Keratinocyte (primary cell): ENCODE measurements around the gene ACTN1. TPM values are rescaled to one million over a fixed set of nuclear protein-coding genes. Genes with fewer than 3 reads are reported as not detected.

Experiments used
- DNase-seq: peaks from one replicate; pipeline ENCODE4 v3.0.0-alpha.2; 2011; ENCODE audit warnings: low read depth, missing footprints, low spot score
- FAIRE-seq: peaks from 2 replicates; lab custom pipeline; 2011; peaks lifted over from hg19 to GRCh38; lab: Jason Lieb, UNC
- H2AFZ ChIP-seq: 2 replicates; pipeline ENCODE4 v1.6.0; 2012; ENCODE audit warnings: low read length, control low read depth, inconsistent platforms; ENCODE audit not compliant: control insufficient read depth
- H3K27ac ChIP-seq: 2 replicates; pipeline ENCODE4 v1.5.1; 2011; ENCODE audit warnings: low read length; ENCODE audit not compliant: control insufficient read depth, insufficient read depth
- H3K27me3 ChIP-seq: 3 replicates; pipeline ENCODE4 v1.6.0; 2011; ENCODE audit warnings: low read length; ENCODE audit not compliant: control insufficient read depth, insufficient read depth; ENCODE audit errors: extremely low read depth
- H3K36me3 ChIP-seq, 2 experiments: 2 replicates in 1 of 2; 3 replicates in 1 of 2; pipeline ENCODE4 v1.5.1; 2011; ENCODE audit warnings: low read length in 2 of 2, mild to moderate bottlenecking in 1 of 2; ENCODE audit not compliant: control insufficient read depth in 2 of 2, insufficient read depth in 2 of 2; ENCODE audit errors: extremely low read depth in 1 of 2
- H3K4me1 ChIP-seq: 3 replicates; pipeline ENCODE4 v1.5.1; 2011; ENCODE audit warnings: low read length; ENCODE audit not compliant: control insufficient read depth, insufficient read depth; ENCODE audit errors: extremely low read depth
- H3K4me2 ChIP-seq: 3 replicates; pipeline ENCODE4 v1.6.0; 2011; ENCODE audit warnings: low read depth, low read length; ENCODE audit not compliant: control insufficient read depth, insufficient read depth; ENCODE audit errors: extremely low read depth
- H3K4me3 ChIP-seq, 3 experiments: fragments of 200-600 bp in 1 of 3; sonication (generic) in 1 of 3; 2 replicates in 2 of 3; 3 replicates in 1 of 3; pipeline ENCODE4 v1.5.1; 2011 to 2016; ENCODE audit warnings: low read length in 3 of 3, mild to moderate bottlenecking in 3 of 3, control low read depth in 2 of 3, inconsistent platforms in 1 of 3, low read depth in 1 of 3, mixed read lengths in 1 of 3, mixed run types in 1 of 3, moderate library complexity in 1 of 3; ENCODE audit not compliant: control insufficient read depth in 2 of 3, insufficient read depth in 2 of 3; ENCODE audit errors: extremely low read depth in 1 of 3
- H3K79me2 ChIP-seq: 2 replicates; pipeline ENCODE4 v1.6.0; 2012; ENCODE audit warnings: low read length; ENCODE audit not compliant: control insufficient read depth, insufficient read depth
- H3K9ac ChIP-seq: 3 replicates; pipeline ENCODE4 v1.6.0; 2011; ENCODE audit warnings: low read length; ENCODE audit not compliant: control insufficient read depth, insufficient read depth; ENCODE audit errors: extremely low read depth
- H3K9me1 ChIP-seq: 3 replicates; pipeline ENCODE4 v1.6.0; 2011; ENCODE audit warnings: low read length; ENCODE audit not compliant: control insufficient read depth, insufficient read depth; ENCODE audit errors: extremely low read depth
- H3K9me3 ChIP-seq: 2 replicates; pipeline ENCODE4 v1.5.1; 2012; ENCODE audit warnings: low read depth, low read length; ENCODE audit not compliant: control insufficient read depth
- H4K20me1 ChIP-seq: 3 replicates; pipeline ENCODE4 v1.6.0; 2011; ENCODE audit warnings: low read length; ENCODE audit not compliant: control insufficient read depth, insufficient read depth; ENCODE audit errors: extremely low read depth
- CTCF ChIP-seq, 3 experiments: IDR thresholded peaks in 1 of 3; conservative IDR thresholded peaks in 1 of 3; optimal IDR thresholded peaks in 1 of 3; 2 replicates in 2 of 3; 3 replicates in 1 of 3; pipeline versions ENCODE3 to v1.5.1; 2011; ENCODE audit warnings: low read length in 3 of 3, mild to moderate bottlenecking in 3 of 3, moderate library complexity in 2 of 3, control low read depth in 1 of 3, inconsistent platforms in 1 of 3; ENCODE audit not compliant: insufficient read depth in 2 of 3; ENCODE audit errors: extremely low read depth in 1 of 3
- EZH2 ChIP-seq: IDR thresholded peaks from one replicate; pipeline ENCODE4 v1.6.1; 2012; ENCODE audit warnings: inconsistent platforms, mild to moderate bottlenecking, low read length, moderate library complexity
- dilution Hi-C: fragments of 300-500 bp; cut with MboI; formaldehyde crosslinking; loops from one replicate; pipeline ENCODE4 v1.7.0; 2020; ENCODE audit warnings: low sequenced_read_pairs; ENCODE audit not compliant: extremely low pct_ligation_motif_present
- polyA plus RNA-seq, 5 experiments: library from polyadenylated mRNA; depleted of rRNA in 3 of 5; stranded (reverse) in 3 of 5; stranded (forward) in 1 of 5; unstranded in 1 of 5; fragments of >200 nt; gene quantifications; 1 replicate in 1 of 5; 2 replicates in 3 of 5; 3 replicates in 1 of 5; pipeline versions ENCODE4 v1.2.1 to v1.2.3, GENCODE V29; 2011 to 2012; ENCODE audit warnings: missing spikeins in 2 of 5, low read depth in 1 of 5, low replicate concordance in 1 of 5

The ACTN1 gene
- polyA plus RNA-seq, 1 donor (not counting 4 experiments of a cell fraction or from before 2014, with no cell fraction given) = 558 TPM

DNA sequence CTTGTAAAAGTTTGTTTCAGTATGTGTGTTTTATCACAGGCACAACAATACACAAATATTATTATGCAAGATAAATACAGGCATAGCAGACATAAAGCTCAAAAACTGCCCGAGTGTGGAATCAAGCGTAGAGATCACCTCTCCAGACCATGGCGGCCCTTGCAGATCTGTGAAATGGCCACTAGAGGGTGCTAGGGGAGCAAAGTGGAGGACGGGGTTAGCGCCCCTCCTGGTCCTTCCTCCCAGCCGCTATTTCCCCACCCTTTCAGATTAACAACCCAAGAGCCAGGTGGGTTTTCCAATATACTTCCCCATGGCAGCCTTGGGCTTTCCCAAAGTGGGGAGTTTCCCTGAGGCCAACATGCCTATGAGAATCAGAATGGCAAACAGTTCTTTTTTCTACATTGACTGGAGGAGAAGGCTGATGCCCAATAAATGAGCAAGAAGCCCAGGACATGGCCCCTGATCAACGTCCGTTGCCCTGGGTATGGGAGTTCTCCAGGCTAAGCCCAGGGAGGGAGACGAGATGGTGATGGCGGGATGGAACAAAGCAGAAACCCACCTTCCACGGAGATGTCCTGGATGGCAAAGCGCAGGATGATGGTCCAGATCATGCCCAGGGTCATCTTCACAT, 67.4 kb downstream of the ACTN1 start:
- no peaks in the 10 kb centered on the region for H3K9me3 ChIP-seq
- H3K4me3 ChIP-seq = no peak overlapping the region
- H3K4me1 ChIP-seq = no peaks in the 10 kb centered on the region
- no peaks in the 10 kb centered on the region for H3K9me1 ChIP-seq
- H3K36me3 ChIP-seq = peaks cover 48 to 74% of the 10 kb centered on the region in 2 experiments
- no peak overlapping the region for H3K4me2 ChIP-seq
- no peak overlapping the region for H3K27ac ChIP-seq
- peak; percentile 43 for FAIRE-seq
- no peaks in the 10 kb centered on the region for H3K27me3 ChIP-seq
- no peak for DNase-seq
- no peak overlapping the region for H3K9ac ChIP-seq
- peaks cover 86% of the 10 kb centered on the region for H4K20me1 ChIP-seq
- no peak overlapping the region for H2AFZ ChIP-seq
- peaks cover 91% of the 10 kb centered on the region for H3K79me2 ChIP-seq
- dilution Hi-C loops = no loop called here
- no peak for TF ChIP-seq EZH2
- TF ChIP-seq CTCF (optimal IDR thresholded peaks at IDR 0.05 in 1 of 3, IDR thresholded peaks at IDR 0.05 in 1 of 3, conservative IDR thresholded peaks at IDR 0.05 in 1 of 3; ENCODE audit: extremely low read depth in 1 of 3, insufficient read depth in 2 of 3, low read length in 3 of 3) = peak; percentile 95 to 99 (median 95)

DNA sequence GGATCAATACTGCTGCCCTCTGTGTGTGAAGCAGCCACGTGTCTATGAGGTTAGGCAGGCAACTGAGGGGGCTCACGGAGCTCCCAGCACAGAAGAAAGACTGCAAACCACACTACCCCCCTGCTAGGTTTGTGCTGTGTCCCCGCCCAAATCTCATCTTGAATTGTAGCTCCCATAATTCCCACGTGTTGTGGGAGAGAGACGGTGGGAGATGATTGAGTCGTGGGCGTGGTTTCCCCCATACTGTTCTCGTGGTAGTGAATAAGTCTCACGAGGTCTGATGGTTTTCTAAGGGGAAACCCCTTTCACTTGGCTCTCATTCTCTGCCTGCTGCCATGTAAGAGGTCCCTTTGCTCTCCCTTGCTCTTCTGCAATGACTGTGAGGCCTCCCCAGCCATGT, 68.6 kb downstream of the ACTN1 start:
- no peak for TF ChIP-seq EZH2
- TF ChIP-seq CTCF (optimal IDR thresholded peaks at IDR 0.05 in 1 of 3, IDR thresholded peaks at IDR 0.05 in 1 of 3, conservative IDR thresholded peaks at IDR 0.05 in 1 of 3; ENCODE audit: extremely low read depth in 1 of 3, insufficient read depth in 2 of 3, low read length in 3 of 3) = no peak
- H3K36me3 ChIP-seq = peaks cover 41 to 74% of the 10 kb centered on the region in 2 experiments
- peaks cover 91% of the 10 kb centered on the region for H3K79me2 ChIP-seq
- no peak overlapping the region for H3K9ac ChIP-seq
- H4K20me1 ChIP-seq = peaks cover 84% of the 10 kb centered on the region
- H3K4me2 ChIP-seq = no peak overlapping the region
- FAIRE-seq (no peak), DNase-seq (no peak)
- no peaks in the 10 kb centered on the region for H3K9me1 ChIP-seq
- H2AFZ ChIP-seq = no peak overlapping the region
- H3K27me3 ChIP-seq = no peaks in the 10 kb centered on the region
- H3K4me3 ChIP-seq = no peak overlapping the region
- no peak overlapping the region for H3K27ac ChIP-seq
- no peaks in the 10 kb centered on the region for H3K9me3 ChIP-seq
- no peaks in the 10 kb centered on the region for H3K4me1 ChIP-seq
- dilution Hi-C loops = no loop called here
